Activated T-cell treated with anti-CD3 and anti-CD28 coated beads, Interleukin-2, amount 50 U/mL, for 24 hours (primary cell): ENCODE data around the gene GMEB2.

Experiments
- DNase-seq: peaks from one replicate; pipeline ENCODE4 v3.0.0-alpha.2; 2020
- H3K27ac Mint-ChIP-seq: 2 replicates; pipeline ENCODE4 v1.8.0; 2020; ENCODE audit warnings: mild to moderate bottlenecking, mixed read lengths
- H3K27me3 Mint-ChIP-seq: 2 replicates; pipeline ENCODE4 v1.8.0; 2020; ENCODE audit warnings: mixed read lengths
- H3K36me3 Mint-ChIP-seq: 2 replicates; pipeline ENCODE4 v1.8.0; 2020; ENCODE audit warnings: low read depth, mixed read lengths
- H3K4me1 Mint-ChIP-seq: 2 replicates; pipeline ENCODE4 v1.8.0; 2020; ENCODE audit warnings: low read depth, mixed read lengths
- H3K4me3 Mint-ChIP-seq: 2 replicates; pipeline ENCODE4 v1.8.0; 2020; ENCODE audit warnings: mild to moderate bottlenecking, moderate library complexity, mixed read lengths
- H3K9me3 Mint-ChIP-seq: 2 replicates; pipeline ENCODE4 v1.8.0; 2020; ENCODE audit warnings: mixed read lengths

Gene GMEB2

DNA sequence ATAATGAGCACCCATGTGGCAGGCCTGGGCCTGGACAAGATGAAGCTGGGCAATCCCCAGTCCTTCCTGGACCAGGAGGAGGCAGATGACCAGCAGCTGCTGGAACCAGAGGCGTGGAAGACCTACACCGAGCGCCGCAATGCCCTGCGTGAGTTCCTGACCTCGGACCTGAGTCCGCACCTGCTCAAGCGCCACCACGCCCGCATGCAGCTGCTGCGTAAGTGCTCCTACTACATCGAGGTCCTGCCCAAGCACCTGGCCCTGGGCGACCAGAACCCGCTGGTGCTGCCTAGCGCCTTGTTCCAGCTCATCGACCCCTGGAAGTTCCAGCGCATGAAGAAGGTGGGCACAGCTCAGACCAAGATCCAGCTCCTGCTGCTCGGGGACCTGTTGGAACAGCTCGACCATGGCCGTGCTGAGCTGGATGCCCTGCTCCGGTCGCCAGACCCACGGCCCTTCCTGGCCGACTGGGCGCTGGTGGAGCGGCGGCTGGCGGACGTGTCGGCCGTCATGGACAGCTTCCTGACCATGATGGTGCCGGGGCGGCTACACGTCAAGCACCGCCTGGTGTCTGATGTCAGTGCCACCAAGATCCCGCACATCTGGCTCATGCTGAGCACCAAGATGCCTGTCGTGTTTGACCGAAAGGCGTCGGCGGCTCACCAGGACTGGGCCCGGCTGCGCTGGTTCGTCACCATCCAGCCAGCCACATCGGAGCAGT lies 71.1 kb downstream of the GMEB2 start:
- Mint-ChIP-seq H3K9me3 (no peaks in the 10 kb centered on the region), H3K4me3 (no peak overlapping the region), H3K36me3 (peaks cover 11% of the 10 kb centered on the region), H3K4me1 (peaks cover 15% of the 10 kb centered on the region), H3K27me3 (no peaks in the 10 kb centered on the region), H3K27ac (no peak overlapping the region)
- DNase-seq, result no peak

DNA sequence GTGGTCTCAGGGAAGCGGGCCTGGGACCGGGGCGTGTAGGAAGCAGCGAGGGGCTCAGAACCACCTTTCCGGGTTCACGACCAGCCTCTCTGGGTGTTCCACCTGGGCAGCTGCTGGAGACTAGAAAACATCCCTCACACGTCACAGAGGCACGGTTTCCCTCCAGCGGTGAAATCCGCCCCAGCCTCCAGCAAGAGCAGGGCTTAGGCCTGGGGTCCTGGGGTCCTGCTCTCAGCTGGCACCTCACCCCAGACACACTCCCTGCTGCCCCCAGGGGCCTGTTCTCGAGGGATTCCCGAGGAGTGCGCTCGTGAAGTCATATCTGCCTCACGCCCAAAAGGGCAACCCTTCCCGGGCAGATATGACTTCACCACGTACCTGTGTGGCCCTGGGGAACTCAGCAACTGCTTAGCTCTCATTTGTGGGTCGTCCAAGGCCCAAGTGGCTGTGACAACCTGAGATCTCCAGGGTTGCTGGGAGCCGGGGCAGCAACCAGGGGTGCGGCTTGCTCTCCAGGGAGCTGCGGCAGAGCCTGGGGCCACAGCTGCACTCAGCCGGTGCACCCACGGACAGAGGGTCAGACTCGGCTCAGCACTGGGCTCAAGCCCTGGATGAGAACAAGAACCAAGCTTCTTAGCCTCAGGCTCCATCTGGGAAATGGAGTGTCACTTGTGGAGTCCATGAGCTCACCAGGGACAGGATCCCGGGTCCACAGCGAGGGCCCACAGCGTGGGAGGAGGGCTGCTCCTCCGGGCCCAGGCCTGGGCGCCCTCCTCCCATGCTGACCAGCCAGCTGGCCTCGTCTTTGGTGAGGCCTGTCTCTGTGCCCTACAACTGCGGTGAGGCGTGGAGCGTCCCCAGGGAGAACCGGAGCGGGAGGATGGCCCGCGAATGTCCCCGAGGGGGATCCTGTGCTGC lies 72.3 kb downstream of the GMEB2 start:
- H3K4me1 Mint-ChIP-seq, result peaks cover 12% of the 10 kb centered on the region
- DNase-seq, result peak; percentile 44

DNA sequence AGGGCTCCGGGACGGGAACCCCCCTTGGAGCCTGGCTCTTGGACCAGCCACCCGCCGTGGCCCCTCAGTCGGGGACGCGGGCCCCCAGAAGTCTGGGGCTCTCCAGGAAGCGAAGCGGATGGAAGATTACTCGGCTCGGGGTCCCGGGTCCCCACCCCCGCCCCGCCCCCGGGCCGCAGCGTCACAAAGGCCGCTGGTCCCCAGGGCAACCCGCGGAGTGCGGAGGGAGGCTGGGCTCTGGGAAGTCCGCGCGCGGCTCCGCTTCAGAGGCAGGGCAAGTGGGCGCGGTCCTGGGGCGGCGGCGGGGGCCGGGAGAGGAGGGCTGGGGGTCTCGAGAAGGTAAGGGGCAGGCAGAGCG lies 73.0 kb downstream of the GMEB2 start, which contains the start of gene FNDC11:
Gene FNDC11 (plus strand): TSS at position 227 of the 358 bp plus-strand sequence. CDS start 1,505 bp downstream, outside the sequence.
- Mint-ChIP-seq H3K4me1 (peaks cover 12% of the 10 kb centered on the region), H3K9me3 (no peaks in the 10 kb centered on the region), H3K27ac (peak within 1 kb of the TSS; percentile 19), H3K36me3 (peaks cover 3% of the 10 kb centered on the region), H3K27me3 (peaks cover 5% of the 10 kb centered on the region), H3K4me3 (peak within 1 kb of the TSS; percentile 49)
- no peak for DNase-seq

More for the DNA sequence above, 72.3 kb downstream of the GMEB2 start:
- Mint-ChIP-seq H3K9me3 (no peaks in the 10 kb centered on the region), H3K36me3 (peaks cover 5% of the 10 kb centered on the region), H3K4me3 (peak overlapping the region; percentile 49), H3K27me3 (peaks cover under 1% of the 10 kb centered on the region), H3K27ac (no peak overlapping the region)

DNA sequence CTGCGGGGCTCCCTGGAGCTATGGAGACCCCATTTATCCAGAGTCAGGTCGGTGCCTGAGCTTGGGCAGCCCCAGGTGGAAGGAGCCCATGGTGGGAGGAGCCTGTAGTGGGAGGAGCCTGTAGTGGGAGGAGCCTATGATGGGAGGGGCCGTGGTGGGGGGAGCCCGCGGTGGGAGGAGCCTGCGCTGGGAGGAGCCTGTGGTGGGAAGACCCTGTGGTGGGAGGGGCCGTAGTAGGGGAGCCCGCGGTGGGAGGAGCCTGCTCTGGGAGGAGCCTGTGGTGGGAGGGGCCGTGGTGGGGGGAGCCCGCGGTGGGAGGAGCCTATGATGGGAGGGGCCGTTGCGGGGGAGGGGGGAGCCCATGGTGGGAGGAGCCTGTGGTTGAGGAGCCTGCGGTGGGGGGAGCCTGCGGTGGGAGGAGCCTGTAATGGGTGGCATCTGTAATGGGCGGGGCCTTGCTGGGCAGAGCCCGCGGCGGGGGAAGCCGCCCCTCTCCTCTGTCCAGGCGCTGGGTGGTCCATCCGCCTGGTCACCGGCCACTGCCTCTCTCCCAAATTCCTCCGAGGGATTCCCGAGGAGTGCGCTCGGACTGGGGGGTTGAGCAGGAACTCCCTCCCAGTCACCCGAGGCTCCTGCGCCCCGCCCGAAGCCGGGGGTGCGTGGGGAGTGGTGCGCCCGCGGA lies 73.5 kb downstream of the GMEB2 start:
- Mint-ChIP-seq H3K4me1 (peaks cover 12% of the 10 kb centered on the region), H3K27ac (peak overlapping the region; percentile 19), H3K9me3 (no peaks in the 10 kb centered on the region), H3K36me3 (no peaks in the 10 kb centered on the region), H3K4me3 (peak overlapping the region; percentile 49), H3K27me3 (peaks cover 5% of the 10 kb centered on the region)
- DNase-seq, result peak; percentile 93

DNA sequence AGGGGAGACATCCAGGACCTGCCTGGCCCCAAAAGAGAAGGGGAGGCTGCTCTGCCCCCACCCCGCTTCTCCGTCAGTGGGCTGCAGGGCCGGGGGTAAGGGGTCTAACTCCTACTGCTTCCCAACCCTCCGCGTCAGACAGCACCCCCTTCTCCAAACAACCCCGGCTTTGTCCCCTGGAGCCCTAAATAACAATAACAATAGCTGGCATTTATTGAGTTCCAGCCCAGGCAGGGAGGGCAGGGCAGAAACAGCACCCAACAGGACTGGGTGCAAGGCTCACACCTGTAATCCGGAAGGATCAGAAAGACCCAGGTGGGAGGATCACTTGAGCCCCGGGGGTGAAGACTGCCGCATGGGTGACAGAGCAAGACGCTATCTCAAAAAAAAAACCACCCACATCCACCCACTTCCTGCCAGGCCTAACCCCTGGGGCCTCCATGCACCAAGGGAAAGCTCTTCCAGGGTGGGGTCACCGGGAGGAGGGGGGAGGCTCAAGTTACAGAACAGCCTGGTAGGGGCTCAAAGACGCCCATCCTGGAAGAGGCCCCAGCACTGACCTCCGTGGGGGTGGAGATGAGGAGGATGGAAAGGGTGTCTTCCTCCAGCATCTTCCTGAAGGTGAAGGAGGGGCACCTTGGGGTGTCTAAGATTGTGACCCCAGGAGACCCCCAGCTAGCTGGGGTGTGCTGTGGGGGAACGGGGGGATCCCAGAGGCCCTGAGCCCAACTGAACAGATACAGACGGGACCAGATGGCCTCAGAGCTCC lies 74.2 kb downstream of the GMEB2 start:
- peak overlapping the region; percentile 19 for H3K27ac Mint-ChIP-seq
- DNase-seq, result no peak

DNA sequence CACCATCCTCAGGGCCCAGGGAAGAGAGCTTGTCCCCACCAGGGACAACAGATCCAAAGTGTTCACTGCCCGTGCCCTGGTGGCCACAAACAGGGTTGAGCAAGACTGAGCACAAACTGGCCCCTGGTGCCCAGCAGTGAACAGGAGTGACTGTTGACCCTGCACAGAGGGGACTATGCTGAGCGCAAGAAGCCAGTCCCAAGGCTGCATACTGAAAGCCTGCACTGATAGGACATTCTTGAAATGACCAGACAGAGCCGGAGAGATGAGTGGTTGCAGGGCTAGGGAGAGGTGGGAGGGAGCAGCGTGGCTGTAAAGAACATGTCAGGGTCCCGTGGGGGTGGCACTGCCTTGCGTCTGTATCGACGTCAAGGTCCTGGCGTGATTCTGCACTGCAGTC lies 75.8 kb downstream of the GMEB2 start:
- no peak for DNase-seq
- Mint-ChIP-seq H3K4me1 (peaks cover 12% of the 10 kb centered on the region), H3K27ac (no peak overlapping the region), H3K9me3 (no peaks in the 10 kb centered on the region), H3K27me3 (peaks cover 5% of the 10 kb centered on the region), H3K4me3 (no peak overlapping the region), H3K36me3 (no peaks in the 10 kb centered on the region)

More for the DNA sequence above, 74.2 kb downstream of the GMEB2 start:
- peak overlapping the region; percentile 49 for H3K4me3 Mint-ChIP-seq
- peaks cover 12% of the 10 kb centered on the region for H3K4me1 Mint-ChIP-seq
- peaks cover 5% of the 10 kb centered on the region for H3K27me3 Mint-ChIP-seq
- H3K36me3 Mint-ChIP-seq, result no peaks in the 10 kb centered on the region
- H3K9me3 Mint-ChIP-seq, result no peaks in the 10 kb centered on the region

DNA sequence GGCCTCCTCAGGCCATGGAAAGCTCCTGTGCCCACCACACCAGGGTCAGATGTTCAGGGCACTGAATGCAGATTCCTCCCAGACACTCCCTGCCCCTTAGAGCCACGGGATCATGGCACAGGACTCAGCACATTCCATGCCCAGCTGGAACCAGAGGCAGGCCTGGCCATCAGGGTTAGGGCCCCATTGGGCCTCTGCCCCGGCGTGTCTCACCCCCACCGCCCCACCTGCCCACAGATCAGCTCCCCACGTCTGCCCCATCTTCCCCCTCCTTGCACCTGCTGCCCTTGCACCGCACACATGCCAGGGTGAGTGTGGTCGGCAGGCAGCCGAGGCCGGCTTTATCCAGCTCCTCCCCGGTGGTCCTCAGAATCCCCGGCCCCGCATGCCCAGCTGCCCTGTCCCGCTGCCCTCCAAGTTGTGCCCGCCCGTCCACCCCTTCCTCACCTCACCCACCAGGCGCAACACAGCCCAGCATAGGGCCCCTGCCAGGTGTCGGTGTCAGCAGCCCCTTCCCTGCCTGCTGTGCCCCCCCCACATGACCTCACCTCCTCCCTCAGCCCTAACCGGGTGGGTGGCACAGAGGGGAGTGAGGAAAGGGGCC lies 77.1 kb downstream of the GMEB2 start:
- no peak overlapping the region for H3K4me3 Mint-ChIP-seq
- peaks cover 12% of the 10 kb centered on the region for H3K4me1 Mint-ChIP-seq
- H3K27ac Mint-ChIP-seq, result no peak overlapping the region
- no peak for DNase-seq
- H3K9me3 Mint-ChIP-seq, result no peaks in the 10 kb centered on the region
- H3K36me3 Mint-ChIP-seq, result no peaks in the 10 kb centered on the region
- peaks cover 5% of the 10 kb centered on the region for H3K27me3 Mint-ChIP-seq

DNA sequence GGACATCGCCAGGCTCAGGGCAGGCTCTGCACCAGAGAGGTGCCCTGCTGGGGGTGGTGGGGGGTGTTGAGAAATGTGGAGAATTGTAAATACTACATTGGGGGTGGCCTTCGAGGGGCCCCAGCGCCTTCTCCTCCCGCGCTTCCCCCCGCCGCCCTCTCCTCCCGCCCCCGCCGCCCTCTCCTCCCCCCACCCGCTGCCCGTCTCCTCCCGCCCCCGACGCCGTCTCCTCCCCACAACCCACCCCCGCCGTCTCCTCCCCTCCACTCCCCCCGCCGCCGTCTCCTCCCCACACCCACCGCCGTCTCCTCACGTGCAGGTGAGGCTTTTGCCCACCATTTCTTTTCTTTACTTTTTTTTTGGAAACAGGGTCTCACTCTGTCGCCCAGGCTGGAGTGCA lies 77.9 kb downstream of the GMEB2 start:
- peaks cover 5% of the 10 kb centered on the region for H3K27me3 Mint-ChIP-seq

DNA sequence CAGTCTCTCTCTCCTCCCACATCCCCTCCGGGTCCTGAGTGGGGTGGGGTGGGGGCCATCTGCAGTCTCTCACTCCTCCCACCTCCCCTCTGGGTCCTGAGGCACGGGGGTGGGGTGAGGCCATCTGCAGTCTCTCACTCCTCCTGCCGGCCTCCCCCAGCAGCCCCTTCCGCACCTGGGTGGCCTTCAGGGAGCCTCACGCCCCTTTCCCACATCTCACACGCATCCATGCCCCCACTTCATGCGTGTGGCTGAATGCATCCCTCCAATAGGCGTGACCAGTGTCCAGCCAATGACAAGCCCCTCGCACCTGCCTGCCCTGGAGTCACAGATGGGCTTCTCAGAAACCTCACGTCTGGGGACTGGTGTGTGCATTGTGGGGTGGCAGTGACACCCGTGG lies 78.4 kb downstream of the GMEB2 start:
- H3K27me3 Mint-ChIP-seq, result peaks cover 5% of the 10 kb centered on the region

More for the DNA sequence above, 77.9 kb downstream of the GMEB2 start:
- DNase-seq, result no peak
- Mint-ChIP-seq H3K4me3 (no peak overlapping the region), H3K4me1 (peaks cover 11% of the 10 kb centered on the region), H3K27ac (no peak overlapping the region), H3K9me3 (no peaks in the 10 kb centered on the region), H3K36me3 (no peaks in the 10 kb centered on the region)

DNA sequence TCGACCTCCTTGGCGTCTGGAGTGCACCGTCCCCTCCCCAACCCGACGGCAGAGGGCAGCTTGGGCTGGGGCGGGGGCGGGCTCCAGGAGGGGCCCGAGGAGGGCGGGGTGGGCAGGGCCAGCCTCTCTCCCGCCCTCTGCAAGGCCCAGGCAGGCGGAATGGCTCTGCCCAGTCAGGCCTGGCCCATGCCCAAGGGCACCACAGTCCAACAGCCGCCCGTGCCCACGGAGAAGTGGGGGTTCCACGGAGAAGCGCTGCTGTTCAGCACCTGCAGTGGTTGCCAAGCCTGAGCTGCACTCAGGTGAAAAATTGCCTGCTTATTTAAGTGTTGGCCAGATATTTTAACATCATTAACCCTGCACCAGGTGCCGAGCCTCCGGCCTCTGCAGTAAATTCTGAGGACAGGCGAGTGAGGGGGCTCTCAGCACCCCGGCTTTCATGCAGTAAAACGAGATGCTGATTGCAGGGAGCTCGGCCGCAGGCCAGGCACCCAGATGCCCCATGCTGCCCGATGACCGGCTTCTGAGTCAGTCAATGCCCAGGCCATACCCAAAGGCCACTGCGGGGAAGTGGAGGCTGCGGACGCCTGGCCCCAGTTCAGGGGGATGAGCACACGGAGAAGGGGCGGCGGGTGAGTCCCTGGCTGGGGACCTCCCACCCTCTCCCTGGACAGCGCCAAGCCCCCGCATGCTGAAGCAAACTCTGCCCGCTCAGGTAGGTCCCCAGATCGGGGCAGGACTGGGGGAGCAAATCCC lies 79.0 kb downstream of the GMEB2 start, which contains the start of gene SRMS:
Gene SRMS (minus strand): TSS at position 25 of the 756 bp plus-strand sequence. CDS start 286 bp downstream, outside the sequence.
- Mint-ChIP-seq H3K4me1 (peaks cover 8% of the 10 kb centered on the region), H3K9me3 (no peaks in the 10 kb centered on the region), H3K27ac (no peak within 1 kb of the TSS), H3K36me3 (no peaks in the 10 kb centered on the region), H3K4me3 (no peak within 1 kb of the TSS), H3K27me3 (peaks cover 5% of the 10 kb centered on the region)
- no peak for DNase-seq

More for the DNA sequence above, 78.4 kb downstream of the GMEB2 start:
- no peak for DNase-seq
- no peaks in the 10 kb centered on the region for H3K36me3 Mint-ChIP-seq
- H3K4me3 Mint-ChIP-seq, result no peak overlapping the region
- no peaks in the 10 kb centered on the region for H3K9me3 Mint-ChIP-seq
- H3K27ac Mint-ChIP-seq, result no peak overlapping the region
- peaks cover 11% of the 10 kb centered on the region for H3K4me1 Mint-ChIP-seq

DNA sequence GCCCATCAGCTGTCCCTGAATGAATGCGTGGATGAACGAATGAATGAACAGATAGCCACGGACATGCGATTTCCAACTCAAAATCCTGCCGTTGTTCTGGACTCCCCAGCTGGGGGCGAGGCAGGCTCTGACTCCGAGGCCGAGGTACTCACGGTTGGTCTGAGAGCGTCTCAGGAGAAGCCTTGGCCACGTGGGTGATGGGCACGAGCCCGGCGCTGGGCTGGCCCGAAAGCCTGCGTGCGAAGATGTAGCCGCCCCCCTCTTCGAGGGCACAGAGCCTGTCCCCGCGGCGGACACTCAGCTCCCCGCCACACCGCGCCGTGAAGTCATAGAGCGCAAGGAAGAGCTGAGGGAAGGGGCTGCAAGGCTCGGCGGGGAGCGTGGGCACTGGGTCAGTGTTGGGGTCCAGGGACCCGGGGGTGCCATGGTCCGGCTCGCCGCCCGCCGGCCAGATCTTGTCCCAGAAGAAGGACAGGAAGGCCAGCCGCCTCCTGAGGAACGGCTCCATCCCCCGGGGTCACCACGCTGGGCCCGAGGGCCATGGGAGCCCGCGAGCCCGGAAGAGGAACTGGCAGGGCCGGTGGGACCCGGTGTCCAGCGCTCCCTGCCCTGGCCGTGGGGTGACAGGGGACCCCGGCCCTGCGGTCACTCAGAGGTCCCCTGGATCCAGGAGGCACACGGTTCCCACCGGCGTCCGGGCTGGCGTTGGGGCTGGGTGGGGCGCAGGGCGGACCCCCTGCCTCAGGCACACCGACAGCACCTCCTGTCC lies 79.8 kb downstream of the GMEB2 start:
- Mint-ChIP-seq H3K4me3 (no peak overlapping the region), H3K27ac (no peak overlapping the region), H3K4me1 (peaks cover under 1% of the 10 kb centered on the region), H3K36me3 (no peaks in the 10 kb centered on the region), H3K9me3 (no peaks in the 10 kb centered on the region), H3K27me3 (peaks cover 5% of the 10 kb centered on the region)
- no peak for DNase-seq

DNA sequence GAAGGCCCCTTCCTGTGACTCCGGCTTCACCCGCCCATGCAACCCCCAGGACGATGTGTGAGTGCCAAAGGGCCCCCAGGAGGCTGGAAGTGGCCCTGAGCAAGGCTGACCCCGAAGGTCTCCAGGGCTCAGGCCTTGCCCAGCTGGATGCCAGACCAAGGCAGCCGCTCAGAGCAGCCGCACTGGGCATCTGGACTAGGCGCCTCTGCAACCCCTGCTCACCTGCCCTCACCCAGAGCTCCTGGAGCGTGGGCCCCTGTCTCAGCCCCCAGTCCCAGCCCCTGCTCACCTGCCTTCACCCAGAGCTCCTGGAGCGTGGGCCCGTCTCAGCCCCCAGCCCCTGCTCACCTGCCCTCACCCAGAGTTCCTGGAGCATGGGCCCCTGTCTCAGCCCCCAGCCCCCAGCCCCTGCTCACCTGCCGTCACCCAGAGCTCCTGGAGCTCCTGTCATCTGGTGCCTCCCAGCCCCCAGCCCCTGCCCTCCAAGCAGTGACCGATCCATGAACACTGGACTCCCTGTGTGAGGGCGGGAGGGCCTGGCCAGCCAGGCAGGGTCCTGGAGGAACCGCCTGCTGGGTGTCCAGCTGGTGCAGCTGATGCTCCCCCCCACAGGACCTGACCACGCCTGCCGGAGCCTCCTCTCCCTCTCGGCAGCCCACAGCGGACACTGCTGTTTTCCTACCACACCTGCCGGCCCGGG lies 80.5 kb downstream of the GMEB2 start:
- H3K36me3 Mint-ChIP-seq, result no peaks in the 10 kb centered on the region
- H3K4me1 Mint-ChIP-seq, result no peaks in the 10 kb centered on the region
- H3K4me3 Mint-ChIP-seq, result no peak overlapping the region
- H3K27ac Mint-ChIP-seq, result no peak overlapping the region
- DNase-seq, result no peak
- H3K27me3 Mint-ChIP-seq, result peaks cover 5% of the 10 kb centered on the region
- no peaks in the 10 kb centered on the region for H3K9me3 Mint-ChIP-seq
